LoVo (cell line): ENCODE measurements around the gene WT1.

Experiments
- DNase-seq: peaks from one replicate; pipeline ENCODE4 v3.0.0-alpha.2; 2016; ENCODE audit warnings: low spot score

The WT1 gene

DNA sequence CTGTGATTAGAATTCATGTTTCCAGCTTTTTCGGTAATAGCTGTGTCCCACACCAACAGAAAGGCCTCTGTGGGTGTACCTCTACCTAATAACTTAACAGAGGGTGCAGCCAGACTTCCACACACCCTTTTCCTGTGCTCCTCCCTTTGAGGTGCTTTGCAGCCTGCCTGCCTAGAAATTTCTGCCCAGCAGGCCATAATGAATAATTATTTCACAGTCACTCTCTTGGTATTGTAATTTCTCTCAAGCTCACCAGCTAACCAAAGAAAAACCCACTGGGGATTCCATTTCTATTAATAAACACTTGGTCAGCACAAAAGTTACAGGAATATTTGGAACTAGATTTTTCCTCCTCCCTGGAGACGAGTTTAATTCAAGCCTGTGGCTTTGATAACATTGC lies 13.3 kb downstream of the WT1 start:
- DNase-seq = no peak

DNA sequence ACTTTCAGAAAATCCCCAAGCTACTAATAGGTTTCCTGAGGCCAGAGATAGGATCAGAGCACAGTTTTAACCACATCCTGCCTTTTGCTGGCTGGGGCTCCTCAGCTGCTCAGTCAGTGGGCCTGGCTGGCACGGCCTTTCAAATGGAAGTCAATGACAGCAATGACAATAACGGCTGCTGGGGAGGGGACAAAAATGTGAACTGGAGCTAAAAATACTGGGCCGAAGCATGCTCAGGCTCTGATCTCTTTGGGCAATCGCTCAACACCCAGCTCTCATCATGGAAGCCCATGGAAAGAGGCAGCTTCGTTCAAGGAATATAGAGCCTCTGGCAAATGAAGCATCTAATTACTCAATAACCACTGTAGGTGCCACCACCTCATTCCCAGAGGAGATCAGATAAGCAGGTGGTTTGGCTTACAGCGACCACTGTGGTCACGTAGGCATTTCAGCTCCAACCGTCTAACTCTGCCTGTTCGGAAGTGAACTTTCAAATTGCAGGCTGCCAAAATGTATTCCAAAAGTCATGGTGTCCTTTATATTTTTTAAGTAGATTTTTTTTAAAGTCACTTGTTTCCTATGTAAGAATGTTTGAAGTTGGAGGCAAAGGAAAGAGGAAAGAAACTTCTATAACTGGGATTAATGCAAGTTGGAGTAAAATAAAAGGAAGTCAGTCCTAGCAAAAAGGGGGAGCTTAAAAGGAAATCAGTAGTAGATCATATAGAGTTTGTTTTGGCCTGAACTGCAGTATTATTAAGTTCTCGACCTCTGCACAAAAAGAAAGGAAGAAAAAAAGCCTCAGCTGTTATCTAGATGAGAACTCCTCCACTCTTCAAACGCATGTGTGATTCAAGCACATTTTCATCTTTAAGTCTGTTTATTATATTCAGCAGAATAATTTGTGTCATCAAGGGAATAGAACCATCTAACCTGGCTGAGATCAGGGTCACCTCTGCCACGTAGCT lies 14.1 kb downstream of the WT1 start:
- DNase-seq = no peak

DNA sequence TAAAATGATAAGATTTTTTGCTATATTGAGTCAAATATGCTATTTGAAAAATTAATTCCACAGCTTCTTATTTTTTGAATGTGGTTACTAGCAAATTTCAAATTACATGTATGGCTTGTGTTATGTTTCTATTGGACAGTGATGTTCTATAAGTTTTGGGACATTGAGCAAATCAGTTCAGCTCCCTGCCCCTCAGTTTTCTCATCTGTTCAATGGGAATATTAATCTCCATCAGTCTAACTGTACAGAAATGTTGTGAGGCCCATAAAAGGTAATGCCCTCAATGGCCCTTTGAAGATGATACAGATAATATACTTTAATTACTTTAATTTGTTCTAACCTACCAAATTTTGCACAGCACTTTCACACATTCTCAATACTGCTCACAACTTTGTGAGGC lies 15.2 kb downstream of the WT1 start:
- DNase-seq = no peak

DNA sequence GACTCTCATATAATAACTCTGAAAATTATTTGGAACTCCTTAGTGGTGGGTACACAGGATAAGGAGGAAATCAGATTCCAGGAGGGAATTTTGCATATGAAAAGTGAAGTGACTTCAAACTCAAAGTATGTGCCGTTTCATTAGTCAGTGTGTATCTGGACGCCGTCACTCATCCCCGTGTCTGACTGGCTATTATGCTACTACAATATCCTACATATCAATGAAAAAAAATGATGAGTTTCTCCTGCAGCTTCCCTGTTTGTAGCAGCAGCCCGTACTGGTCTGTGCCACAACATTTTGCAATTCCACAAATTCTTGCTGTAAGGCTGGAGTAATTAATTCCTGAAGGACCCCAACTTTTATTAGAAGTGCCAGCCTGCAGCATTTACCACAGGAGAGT lies 16.5 kb downstream of the WT1 start:
- DNase-seq = no peak

DNA sequence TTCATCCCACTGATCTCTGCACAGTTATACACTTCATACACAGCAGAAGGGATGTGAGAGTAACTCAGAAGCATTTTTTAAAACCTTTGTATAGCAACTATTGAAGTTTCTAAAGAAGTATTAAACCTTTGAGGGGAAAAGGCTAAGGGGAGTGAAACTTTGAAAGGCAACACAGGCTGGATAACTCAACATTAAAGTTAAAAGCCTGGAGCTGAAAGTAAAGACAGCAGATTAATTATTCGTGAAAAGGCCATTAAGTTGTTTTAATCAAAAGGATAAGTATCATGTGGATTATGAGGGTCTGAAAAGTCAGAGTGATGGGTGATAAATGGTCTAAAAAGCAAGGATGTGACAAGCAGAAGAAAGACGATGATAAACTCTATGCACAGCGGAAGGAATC lies 17.5 kb downstream of the WT1 start:
- DNase-seq = no peak

DNA sequence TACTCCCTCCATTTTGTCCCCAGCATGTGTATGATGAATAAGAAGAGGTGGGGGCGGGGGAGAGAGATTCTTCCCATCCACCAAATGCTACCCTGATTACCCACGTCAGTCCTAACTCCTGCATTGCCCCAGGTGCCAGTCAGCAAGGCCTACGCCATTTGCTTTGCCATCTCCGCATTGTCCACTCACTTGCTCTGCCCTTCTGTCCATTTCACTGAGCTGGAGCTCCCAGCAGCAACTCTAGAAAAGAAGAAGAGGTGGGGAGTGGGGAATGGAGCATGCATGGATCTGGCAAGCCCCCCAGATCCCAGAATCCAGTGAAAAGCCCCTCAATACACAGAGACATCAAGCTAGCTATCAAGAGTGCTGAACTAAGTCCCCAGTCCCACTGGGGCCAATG lies 19.0 kb downstream of the WT1 start:
- no peak for DNase-seq

DNA sequence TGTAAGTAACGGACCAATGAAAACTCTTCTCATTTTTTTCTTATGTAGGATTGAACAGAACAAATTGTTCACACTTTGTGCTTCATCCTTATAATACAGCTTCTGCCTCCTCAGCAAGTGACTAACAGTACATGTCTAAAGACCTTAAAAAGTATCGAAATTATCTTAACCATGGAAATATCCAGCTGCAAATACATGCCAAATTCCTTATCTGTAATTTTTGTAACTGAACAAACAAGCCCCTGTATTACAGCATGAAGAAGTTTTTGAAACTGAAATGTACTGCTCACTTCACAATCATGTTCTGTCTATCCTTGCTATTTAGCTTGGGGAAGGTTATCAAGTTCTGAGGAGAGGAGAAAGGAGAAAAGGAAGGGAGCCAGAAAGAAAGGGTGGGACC lies 20.4 kb downstream of the WT1 start:
- DNase-seq = no peak

DNA sequence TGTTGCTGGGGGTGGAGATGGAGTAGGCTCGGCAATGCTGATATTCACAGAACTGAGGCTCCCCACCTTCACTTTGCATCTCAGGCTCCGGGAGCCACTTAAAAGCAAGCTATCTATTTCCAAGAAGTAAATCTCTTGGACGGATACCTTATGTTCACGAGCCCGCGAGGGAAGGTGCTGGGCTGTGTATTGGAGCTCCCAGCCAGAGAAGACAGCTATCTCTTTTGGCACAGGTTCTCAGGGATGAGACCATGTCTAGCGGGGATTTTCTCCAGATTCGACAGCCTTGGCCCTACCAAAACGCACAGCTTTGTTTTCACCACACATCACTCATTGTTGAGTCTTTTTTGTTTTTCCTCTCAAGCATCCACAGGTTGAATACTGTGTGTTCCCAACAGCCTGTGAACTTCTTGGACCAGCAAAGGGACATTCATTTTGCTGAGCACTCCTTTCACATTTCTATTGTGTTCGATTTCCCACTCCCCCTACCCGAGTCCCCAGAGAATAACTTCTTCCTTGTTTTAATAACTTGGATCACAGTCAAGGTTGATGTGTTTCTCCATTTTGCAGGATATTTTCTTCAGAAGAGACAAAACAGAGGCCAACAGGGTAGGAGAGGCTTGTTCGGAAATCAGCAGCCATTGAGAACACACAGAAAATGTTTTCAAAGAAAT lies 23.3 kb downstream of the WT1 start:
- DNase-seq = no peak

DNA sequence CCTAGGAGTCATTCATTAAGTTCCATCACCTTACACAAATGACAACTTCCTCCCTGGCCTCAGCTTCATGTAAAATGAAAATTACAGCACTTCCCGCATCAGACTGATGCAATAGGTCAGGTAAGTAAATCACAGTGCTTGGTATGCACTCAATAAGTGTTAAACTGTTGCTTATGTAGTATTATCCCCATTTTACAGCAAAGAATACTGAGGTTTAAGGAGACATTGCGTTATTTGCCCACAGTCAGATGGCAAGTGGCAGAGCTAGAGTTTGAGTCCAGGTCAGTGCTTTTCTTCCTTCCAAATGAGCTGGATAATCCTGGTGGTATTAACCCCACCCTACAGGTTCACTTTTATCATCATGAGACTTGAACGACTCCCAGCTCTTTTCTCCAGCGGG lies 29.7 kb downstream of the WT1 start:
- DNase-seq = no peak

DNA sequence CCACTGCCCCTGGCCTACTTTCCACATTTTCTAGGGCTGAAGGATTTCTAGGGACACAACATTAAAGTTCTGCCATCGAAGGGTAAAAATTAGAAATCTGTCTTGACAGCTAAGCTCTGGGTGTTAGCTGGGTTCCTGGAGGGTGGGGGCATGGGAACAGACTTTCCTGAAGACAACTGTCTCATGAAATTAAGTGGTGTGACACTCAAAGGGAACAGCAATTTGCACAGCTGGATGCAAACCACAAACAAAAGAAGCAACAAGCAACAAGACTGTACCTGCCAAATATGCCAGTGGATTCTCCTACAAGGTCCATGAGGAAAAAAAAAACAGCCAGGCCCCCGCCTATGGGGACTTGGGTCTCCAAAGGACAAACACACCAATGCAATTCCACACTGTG lies 32.5 kb downstream of the WT1 start:
- DNase-seq = no peak

DNA sequence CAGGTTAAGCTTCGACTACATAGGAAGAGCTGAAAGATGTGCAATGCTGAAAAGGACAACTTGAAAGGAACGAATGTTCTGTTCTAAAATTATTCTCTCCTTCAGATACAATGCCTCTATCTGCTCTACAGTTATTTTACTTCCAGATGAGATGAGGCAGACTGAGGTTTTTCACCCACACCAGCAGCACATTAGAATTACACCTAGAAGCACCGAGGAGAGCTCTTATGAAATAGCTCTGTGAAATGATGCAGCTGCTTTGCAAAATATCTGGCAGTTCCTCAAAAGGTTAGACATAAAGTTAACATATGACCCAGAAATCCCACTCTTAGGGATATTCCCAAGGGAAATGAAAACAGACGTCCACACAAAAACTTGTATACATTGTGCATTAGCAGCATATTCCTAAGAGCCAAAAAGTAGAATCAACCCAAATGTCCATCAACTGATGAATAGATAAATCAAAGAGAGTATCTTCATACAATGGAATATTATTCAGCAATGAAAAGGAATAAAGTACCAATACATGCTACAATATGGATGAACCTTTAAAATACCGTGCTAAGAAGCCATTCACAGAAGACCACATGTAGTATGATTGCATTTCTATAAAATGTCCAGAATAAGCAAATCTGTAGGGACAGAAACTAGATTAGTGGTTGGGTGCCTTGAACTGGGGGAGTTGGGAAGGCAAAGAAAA lies 34.5 kb downstream of the WT1 start:
- no peak for DNase-seq

DNA sequence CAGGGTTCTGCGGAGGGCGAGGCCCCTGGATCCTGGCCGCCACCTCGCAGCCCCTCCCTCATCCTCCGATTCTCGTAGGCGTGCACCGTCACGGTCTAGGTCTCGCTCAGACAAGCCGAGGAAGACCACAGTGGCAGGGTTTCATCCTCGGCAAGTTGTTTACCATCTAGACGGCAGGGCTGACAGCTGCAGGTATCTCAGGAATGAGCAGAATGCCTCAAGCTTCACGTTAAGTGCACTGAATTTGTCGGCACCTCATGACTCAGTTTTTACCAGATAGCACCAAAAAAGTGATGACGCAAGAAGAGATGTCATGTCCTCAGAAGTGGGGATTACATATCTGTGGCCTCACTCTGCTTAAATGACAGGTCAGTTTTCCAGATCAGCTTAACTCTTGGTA lies 35.1 kb downstream of the WT1 start:
- DNase-seq = no peak

DNA sequence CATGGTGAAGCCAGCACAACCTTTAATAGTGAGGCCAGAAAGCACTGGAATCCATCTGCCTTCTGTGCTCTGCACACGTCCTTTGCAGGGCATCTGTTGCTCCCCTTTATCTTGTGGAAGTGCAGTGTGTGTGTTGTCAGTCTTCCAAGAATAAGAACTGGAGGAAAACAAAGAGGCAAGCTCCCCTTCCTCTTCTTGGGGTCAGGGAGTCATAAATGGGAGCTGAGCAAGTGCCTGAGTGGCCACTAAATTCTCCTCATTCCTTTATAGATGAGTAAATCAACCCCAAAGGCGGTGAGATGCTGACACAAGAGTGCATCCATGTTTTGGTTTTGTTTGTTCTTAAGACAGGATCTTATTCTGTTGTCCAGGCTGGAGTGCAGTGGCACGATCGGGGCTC lies 38.3 kb downstream of the WT1 start:
- DNase-seq = no peak

DNA sequence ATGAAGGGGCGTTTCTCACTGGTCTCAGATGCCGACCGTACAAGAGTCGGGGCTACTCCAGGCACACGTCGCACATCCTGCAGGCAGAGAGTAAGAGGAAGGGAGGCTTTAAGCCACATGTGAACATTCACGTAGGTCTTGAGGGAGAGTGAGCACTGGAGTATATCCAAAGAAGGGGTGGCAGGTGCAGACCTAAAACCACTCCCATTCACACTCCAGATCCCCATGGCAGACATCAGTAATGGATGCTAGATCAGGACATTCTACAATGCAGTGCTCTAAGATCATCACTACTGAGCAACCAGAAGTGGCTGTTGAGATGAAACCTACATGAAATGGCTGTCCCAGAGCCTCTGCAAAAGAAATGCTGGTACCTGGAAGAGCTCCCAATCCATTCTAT lies 39.0 kb downstream of the WT1 start:
- no peak for DNase-seq

DNA sequence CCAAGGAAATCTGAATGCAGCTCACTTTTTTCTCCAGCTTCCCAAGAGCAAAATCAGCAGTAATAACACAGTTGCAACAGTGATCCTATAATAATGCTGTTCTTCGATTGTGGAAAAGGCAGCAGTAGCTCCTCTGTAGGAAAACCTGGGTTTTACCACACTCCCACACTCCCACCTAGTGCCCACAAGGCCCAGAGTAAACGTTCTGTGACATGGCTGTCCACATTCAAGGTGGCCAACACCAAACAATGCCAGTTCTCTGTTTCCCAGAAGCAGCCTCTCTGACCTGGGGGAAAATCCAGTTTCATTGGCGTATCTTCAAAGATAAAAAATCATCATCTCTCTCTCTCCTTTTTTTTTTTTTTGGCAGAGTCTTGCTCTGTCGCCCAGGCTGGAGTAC lies 40.2 kb downstream of the WT1 start:
- no peak for DNase-seq

DNA sequence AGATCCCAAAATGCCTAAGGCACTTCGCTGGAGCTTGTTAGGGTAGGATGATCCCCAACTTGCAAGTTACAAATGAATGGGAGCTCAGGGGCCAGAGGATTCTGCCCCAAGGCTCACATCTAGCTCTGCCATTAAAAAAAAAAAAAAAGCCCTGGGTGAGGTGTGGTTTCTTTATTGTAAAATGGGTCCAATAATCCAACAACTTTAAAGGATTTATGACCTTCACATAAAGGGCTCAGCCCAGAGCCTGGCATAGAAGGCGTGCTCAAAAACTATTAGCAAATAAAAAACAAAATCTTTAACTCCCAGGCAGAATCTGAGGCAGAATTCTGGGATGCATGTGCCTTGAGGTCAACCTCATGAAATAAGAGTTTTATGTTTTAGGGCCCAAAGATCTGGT lies 42.5 kb downstream of the WT1 start:
- DNase-seq = no peak

DNA sequence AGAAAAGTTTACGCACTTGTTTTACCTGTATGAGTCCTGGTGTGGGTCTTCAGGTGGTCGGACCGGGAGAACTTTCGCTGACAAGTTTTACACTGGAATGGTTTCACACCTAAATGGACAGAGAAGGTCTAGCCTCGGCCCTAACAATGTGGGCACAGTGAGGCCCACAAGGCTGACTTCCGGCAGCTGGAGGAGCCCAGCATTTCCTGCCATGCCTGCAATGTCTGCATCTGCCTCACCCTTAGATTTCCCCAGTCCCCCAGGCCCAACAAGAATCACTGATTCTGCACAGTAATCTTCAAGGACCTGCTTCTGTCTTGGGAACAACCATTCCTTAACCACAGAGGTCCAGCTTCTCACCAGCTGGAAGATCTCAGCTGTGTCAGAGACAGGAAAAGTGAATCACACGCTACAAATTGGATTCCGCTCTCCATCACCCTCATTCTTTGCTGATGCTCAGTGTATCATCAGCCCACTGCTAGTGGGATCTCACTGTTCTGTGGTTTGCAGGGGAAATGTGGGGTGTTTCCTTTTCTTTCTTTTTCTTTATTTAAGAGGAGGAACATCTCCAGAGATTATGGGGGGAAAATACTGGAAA lies 43.3 kb downstream of the WT1 start:
- no peak for DNase-seq

DNA sequence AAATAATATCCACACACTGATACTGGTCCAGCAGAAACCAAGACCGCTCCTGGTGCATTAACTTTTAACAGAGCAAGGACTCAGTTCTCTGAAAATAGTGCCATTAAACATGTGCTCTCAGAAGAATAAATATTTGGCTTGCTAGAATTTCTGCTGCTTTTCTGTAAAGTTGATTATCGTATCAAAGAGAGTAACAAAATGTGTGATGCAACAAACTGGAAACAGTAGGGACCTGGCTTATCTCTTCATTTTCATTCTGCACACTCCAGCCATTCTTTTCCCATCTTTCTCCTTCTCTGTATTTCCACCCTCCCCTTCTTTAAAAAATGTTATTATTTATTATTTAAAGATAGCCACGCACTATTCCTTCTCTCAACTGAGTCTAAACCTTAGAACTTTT lies 43.9 kb downstream of the WT1 start:
- no peak for DNase-seq

DNA sequence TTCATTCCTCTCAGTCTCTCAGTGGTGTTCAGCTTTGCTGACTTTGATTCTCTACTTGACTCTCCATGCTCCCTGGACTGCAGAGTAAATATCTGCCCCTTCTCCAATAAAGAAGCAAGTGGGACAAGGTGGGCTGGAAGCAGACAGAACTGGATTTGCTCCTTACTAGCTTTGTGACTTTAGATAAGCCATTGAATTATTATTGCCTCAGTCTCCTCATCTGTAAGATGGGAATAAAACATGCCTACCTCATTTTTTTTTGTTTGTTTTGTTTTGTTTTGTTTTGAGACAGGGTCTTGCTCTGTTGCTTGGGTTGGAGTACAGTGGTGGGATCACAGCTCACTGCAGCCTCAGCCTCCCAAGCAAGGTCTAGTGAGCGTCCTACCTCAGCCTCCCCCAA lies 44.6 kb downstream of the WT1 start:
- DNase-seq = no peak

DNA sequence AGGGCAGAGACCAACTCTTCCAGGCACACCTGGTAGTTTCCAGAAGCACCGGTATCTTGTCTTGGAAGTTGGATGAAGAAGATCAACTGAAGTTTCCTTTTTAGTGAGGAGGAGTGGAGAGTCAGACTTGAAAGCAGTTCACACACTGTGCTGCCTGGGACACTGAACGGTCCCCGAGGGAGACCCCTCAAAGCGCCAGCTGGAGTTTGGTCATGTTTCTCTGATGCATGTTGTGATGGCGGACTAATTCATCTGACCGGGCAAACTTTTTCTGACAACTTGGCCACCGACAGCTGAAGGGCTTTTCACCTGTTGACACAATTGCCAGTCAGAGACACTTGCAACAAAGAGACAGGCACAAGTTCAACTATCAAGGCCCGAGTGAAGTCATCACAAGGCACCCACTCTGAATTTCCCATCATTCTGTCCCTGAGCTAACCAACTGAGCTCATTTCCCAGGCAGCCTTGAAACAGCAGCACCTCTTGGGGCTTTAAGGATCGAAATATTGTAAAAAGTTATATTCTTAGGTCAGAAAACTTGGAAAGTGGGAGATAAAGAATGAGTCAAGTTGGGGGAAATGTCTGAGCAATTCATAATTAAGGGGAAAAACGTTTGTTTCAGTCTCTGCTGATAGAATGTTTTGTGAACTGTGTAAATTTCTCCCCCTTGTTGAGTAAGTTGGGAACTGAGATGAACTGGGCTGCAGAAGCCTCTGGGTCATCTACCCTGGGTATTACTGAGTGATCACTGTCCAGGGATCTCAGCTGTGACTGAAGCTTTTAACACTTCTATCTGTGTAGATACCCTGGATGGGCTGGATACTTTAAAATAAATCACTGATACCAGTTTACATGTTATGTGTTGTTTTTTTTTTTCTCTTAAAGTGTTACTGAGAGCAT lies 46.2 kb downstream of the WT1 start:
- no peak for DNase-seq

DNA sequence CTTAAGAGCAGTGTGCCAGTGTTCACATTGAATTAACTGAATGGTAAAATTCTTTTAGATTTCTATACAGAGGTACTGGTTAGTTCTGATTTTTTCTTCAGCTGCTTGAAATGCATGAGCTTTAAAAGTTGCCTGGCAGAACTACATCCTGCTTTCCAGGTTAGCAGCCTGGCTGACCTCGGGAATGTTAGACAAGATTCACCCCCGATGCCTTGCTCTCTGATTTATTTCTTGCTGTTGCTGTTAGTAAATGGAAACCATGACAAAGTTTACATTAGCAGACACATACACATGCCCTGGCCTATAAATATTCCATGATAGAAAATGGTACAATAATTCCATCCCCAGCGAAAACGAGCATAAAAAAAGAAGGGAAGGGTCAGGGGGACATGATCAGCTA lies 47.0 kb downstream of the WT1 start:
- no peak for DNase-seq

DNA sequence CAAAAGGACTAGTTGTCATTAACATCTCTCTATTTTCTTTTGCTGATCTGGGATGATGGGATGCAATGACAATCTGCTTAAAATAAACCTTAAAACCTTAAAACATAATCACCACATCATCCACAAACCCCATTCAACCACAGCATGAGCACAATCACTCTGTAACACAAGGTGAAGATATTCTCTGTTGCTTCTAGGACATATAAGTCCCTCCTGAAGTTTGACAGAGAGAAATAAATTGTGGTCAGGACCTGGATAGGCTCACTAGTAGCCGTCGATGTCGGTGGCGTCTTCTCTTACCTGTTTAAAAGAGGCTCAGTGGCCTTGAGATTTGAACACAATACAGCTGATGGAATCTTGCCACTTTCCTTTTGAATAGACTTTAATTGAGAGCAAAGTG lies 47.9 kb downstream of the WT1 start:
- no peak for DNase-seq
